ENCODE data around the gene MUC20.

DNA sequence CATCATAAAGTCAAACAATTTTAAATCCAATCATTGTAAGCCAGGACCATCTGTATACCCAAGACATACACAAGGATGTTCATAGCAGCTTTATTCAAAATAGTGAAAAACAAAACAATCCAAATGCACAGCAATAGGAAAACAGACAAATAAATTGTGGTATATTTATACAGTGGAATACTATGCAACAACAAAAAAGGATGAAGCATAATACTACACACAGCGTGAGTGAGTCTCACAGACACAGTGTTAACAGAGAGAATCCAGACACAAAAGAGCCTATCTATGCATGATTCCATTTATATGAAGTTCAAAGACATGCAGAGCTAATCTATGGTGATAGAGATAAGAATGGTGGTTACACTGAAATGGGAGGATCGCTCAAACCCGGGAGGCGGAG, 5.6 kb upstream of the MUC20 start:
- TF ChIP-seq EZH2 (IDR thresholded peaks at IDR 0.05; ENCODE audit: low read length, missing control alignments), result no peak
- TF ChIP-seq CTCF (conservative IDR thresholded peaks at IDR 0.05 in 1 of 2, IDR thresholded peaks at IDR 0.05 in 1 of 2; ENCODE audit: low read depth in 1 of 2, low read length in 2 of 2), result no peak
